NCI-H187 treated with DMSO at 0.1 percent for 48 hours (cell line): Measurements from ENCODE around the gene CRABP2.
A peak's percentile ranks its signal among the peaks of the same experiment; 100 is the strongest.

Experiments
- DNase-seq: peaks from one replicate; lab custom pipeline; 2025; lab: John Stamatoyannopoulos, UW

The CRABP2 gene

DNA sequence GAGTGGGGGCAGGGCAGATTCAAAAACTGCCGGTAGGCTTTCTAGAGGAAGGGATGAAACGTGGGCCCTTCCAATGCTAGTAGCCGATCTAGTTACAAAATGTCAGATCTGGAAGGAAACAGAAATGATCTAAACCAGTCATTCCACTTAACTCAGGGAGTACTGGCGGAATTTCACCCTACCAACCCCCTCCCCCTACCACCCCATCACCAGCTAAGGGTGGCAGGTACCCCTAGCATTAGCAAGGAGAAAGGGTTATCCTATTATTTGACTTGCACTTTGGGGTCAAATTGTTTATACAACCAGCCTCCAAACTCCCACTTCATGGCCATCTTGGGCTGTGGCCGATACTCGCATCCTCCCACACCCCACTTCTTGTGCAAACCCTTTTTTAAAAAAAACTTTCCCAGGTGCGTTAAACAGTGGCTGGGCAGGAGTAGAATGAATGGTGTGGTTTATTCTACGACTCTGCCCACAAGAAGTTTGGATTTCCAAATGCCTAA is 36.1 kb upstream of the CRABP2 start:
- DNase-seq, result no peak

DNA sequence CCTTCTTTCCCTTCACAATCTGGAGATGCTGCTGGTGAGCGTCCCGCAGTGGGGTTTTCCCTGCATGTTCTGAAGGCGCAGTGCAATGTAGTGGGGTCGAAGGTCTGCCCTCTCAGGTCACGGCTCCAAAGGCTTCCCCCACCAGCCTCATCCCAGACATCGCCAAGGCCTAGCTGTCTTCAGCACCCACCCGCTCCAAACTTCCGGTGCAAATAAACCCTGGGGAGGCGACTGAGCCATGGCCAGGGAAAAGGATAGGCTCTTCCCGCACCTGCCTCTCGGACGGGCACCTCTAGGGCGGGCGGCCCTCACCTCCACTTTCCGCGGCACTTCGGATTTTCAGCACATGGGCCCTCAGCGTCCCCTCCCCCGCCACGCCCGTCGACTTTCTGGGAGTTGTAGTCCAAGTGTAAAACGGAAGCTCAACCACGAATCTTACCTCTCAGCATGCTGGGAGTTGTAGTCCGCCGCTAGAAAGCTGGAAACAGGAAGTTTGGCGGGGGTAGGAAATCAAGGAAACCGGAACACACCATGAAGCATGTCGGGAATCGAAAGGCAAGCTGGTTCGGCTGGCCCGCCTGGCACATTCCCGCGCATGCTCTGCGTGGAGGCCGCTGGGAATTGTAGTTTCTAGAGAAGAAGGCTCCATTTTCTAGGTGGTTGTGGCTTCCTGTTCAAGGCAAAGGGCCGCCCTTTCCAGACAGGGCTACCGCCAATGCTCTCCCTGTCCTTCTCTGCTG is 35.5 kb upstream of the CRABP2 start, which contains the start of gene MRPL24:
MRPL24 (minus strand) TSS at position 348 of the 740 bp plus-strand sequence. CDS start 2,384 bp downstream, outside the sequence.
- DNase-seq, result peak; percentile 100

DNA sequence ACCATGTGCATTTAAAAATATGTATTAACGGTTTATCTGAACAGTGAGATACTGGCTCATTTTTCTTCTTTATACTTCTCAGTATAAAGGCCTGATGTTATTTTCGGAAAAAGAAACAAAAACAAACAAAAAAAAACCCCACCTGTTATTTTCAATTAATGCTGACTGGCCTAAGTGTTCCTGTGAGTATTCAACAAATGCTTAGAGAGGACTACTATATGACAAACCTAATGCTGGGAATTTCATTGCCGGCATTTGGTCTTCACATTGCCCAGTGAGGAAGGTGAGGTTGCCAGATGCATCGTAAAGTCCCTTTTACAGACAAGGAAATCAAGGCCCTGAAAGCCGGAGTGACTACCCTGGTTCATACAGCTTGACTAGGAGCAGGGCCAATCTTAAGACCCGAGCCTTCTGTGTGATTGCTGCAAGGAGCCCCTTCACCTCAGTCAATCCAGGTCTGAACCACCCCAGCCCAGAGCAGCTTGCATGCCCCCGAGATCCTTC is 34.9 kb upstream of the CRABP2 start:
- no peak for DNase-seq

DNA sequence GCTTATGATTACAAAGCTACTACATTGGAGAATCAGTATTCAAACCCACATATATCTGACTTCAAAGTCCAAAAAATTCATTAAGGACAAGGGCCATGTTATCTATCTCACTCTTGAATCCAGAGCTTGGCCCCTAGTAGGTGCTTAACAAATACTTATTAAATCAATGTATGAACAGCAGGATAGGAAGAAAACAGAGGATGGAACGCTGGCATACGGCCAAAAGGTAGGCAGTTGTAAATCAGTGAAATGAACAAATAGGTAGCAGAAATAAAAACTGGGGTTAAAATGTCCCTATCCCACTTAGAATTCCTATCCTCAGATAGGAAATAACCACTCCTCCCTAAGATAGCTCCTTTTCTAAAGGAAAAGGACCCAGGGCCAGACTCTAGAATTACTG is 33.5 kb upstream of the CRABP2 start:
- DNase-seq, result no peak

DNA sequence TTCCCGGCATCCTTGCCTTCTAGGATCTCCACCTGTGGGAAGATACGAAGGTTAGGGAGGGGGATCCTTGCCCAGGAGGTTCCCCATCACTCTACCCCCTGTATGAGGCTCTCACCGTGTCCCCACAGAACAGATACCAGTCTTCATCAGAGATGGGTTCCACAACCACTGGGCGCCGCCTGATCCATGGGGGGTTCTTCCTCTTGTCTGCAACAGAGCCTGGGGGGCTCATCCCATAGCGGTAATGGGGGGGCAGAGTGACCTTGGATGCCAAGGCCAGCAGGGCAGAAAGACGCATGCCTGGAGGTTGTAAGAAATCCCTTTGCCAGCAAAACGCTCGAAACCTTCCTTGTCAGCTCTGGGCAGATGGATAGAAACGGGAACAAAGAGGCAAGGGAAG is 33.0 kb upstream of the CRABP2 start:
- no peak for DNase-seq

DNA sequence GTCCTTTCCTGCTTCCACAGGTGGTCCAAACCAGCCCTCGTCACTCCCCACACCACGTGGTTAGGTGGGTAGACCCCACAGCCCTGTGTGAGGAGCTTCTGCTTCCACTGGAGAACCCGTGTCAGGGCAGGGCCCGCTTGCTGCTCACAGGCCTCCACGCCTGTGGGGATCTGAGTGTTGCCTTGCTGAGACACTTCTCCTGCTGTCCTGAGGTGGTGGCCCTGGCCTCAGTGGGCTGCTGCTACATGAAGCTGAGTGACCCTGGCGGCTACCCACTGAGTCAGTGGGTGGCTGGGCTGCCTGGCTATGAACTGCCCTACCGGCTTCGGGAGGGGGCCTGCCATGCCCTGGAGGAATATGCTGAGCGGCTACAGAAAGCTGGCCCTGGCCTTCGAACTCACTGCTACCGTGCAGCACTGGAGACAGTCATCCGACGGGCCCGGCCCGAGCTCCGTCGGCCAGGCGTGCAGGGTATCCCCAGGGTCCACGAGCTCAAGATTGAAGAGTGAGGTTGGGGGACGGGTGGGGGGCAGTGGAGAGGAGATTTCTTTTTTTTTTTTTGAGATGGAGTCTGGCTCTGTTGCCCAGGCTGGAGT is 28.7 kb upstream of the CRABP2 start:
- DNase-seq, result no peak

DNA sequence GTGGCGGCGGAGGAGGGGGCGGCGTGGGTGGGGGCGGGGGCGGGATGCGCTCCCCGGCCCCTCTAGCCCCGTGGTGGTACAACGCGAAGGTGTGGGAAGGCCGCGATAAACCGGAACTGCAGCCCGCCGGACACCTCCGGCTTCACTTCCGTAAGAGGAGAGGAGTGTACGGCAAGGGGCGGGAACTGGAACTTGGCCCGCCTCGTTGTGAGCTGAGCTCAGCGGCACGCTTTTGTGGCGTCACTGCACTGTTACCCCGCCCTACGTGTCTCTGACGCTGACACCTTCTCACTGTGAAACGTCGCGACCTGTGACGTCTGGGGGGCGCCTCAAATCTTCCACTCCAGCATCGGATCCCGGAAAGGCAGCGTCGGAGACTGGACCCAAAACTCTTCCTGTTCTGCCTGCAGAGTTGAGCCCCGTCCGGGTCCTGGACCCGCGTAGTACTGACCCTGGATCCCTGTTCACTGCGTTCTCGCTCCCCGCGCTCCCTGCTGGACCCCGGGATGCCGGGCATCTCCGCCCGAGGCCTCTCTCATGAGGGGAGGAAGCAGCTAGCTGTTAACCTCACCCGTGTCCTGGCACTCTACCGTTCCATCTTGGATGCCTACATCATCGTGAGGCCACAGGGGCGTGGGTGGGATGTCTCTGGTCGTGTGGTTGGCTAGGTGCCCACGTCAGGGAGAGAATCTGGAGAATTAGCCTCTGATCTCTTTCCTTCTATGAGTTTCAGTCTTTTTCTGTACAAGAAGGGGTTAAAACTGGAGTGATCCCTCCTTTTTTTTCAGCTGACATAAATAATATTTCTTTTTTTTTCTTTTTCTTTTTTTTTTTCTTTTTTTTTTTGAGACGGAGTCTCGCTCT is 23.4 kb upstream of the CRABP2 start, which contains the start of gene ISG20L2:
ISG20L2 (minus strand) TSS at position 168 of the 864 bp plus-strand sequence. CDS start 1,114 bp downstream, outside the sequence.
- peak; percentile 99 for DNase-seq

DNA sequence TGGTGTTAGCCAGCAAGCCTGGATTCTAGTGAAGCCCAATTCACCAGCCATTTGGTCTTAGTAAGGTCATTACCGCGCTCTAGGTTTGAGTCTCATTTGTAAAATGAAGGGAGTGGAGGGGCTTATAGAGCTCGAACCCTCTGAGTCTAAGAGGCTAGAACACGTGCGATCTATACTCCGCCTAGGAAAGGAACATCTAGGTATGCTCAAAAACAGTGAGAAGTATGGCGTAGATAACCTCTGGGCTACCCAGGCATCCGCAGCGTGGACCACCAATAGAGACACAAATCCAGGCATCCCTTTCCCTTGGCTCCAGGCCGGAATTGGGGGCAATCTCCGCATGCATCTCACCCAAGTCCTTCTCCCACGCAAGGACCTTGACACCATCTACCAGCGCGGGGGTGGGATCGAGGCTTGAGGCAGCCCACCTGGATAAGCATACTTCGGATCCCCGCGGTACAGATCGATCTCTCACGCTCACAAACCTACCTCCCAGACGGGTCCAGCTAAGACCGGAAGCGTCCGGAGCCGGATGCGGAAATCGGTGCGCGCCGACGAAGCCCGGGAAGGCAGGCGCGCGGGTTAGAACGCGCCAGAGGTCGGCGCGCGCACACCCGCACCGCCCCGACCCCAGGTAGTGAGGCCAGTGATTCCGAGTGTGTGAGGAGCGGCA is 22.7 kb upstream of the CRABP2 start, which contains the start of gene METTL25B:
METTL25B (plus strand) TSS at position 544 of the 673 bp plus-strand sequence. CDS start 636 bp downstream, outside the sequence.
- DNase-seq, result peak; percentile 82

DNA sequence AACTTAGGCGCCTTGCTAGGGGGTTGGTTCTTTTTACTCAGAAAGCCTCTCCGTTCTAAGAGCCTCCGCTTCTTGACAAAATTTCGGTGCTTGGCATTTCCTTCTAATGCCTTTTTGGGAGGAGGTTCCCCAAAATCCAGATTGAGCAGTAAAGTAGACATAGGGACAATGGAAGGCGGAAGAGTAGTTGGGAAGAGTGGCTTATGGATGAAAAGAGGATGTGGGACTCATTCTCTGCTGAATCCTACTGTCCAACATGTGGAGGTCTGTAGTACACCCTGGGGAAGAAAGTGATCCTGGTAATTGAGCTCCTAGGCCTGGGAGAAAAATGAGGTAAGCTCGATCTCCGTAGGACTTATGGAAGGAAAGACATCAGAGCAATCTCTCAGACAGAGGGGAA is 22.1 kb upstream of the CRABP2 start:
- no peak for DNase-seq

DNA sequence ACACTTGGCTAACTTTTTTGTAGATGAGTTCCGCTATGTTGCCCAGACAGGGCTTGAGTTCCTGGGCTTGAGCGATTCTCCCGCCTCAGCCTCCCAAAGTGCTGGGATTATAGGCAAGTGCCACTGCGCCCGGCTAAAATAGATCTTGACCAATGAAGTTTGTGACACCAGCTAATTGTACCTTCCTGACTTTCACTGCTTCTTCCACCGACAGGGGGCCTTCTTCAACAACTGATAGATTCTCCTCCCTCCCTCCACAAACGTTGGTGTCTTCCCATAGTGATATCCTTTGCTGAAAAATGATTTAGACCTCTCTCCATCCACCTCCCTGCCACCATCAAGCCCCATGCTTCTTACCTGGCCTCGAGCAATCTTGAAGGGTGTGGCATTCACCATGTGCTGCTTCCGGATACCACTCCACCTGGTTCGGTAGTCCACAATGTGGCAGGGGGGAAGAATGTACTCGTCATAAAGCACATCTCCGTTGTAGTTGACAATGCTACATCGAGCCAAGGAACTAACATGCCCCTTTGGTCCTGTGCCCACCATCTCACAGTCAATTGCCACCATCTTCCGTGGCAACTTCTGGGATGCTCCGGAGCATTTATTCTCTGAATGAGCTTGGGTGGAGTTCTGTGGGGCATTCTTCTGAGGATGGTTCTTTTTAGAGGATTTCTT is 21.3 kb upstream of the CRABP2 start:
- no peak for DNase-seq

DNA sequence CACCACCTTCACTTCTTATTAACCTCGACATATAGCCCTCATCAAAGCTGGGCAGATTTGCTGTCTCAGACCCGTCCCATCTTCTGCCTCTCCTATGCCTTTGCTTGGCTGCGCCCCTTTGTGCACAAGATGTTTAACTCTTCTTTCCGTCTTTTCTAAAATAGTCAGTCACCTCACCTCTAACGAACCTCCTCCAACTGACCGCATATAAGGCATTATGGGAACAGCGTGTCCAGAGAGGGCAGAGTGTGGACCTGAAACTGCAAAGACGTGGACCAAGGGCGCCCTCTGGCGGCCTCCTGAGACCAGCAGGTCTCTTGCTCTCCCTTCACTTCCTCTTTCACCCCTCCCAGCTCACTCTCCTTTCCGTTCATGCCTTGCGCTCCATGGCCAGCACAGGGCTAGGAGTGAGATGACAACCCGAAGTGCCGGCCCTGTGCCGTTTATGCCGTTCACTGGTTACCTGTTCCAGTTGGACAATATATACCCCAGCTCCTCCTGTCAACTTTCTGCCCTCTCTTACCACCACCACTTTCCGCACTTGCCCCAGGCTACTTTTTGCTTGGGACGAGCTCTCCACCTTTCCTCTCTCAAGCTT is 20.4 kb upstream of the CRABP2 start:
- peak; percentile 68 for DNase-seq

DNA sequence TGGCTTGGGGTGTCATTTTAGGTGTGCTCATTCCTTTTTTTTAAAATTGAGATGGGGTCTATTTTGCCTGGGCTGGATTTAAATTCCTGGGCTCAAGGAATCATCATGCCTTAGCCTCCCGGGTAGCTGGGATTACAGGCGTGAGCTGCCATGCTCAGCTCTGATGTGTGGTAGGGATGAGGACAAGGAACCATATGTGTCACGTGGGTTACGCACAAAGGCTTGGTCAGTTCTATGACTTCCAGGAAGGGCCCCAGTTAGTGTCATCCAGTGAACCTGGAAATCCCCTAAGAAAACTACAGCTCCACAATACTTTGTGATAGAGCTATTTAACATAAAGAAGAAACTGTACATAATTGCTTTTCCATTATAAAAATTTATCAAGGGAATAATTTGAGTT is 16.2 kb upstream of the CRABP2 start:
- no peak for DNase-seq

DNA sequence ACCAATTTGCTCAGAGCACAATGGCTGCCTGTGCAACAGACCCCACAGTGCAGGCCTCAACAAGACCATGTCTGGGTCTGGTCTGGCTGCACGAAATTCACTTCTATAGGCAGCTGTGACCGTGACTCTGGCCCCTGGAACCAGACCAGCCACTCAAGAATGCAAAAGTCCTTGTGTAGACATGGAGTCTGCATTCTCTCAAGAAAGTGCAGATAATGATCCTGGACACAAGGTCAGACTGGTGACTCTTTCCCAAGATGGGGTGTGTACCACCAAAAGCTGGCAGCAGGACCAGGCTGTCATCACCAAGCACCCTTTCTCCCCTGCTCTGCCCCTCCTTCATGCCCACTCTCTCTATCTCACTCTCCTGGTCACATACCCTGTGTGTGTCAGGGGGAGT is 15.7 kb upstream of the CRABP2 start:
- no peak for DNase-seq

DNA sequence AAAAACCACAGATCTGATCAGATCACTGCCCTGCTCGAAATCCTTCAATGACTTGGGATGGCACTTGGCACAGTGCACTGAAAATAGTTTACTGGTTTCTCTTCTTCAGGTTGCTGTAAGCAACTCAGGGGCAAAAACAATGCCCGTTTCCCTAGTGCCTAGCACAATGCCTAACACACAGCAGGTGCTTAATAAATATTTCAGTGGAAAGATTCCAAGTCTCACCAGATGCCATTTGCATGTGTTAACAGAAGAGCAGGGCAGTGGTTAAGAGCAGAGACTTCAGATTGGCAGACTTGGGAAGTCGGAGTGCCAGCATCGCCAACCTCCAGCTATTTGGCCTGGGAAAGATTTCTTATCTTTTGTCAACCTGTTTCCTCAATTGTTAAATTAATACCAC is 12.0 kb upstream of the CRABP2 start:
- no peak for DNase-seq

DNA sequence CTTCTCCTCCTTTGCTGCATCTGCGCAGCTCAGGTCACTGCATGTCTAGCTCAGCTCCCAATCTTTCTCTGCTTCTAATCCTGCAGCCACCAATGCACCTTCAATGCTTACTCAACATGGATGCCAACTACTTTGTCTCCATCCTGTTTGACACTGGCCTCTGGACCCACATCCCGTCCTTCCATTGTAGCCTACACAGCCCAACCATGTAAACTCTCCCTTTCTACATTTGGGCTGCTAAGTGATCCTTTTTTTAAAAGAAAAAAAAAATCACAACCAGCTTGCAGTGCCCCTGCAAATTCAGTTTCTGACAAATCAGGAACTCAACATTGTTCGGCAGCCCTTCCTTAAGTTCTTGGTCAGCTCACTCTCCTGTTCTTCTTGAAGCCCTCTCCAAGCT is 9.4 kb upstream of the CRABP2 start:
- no peak for DNase-seq

DNA sequence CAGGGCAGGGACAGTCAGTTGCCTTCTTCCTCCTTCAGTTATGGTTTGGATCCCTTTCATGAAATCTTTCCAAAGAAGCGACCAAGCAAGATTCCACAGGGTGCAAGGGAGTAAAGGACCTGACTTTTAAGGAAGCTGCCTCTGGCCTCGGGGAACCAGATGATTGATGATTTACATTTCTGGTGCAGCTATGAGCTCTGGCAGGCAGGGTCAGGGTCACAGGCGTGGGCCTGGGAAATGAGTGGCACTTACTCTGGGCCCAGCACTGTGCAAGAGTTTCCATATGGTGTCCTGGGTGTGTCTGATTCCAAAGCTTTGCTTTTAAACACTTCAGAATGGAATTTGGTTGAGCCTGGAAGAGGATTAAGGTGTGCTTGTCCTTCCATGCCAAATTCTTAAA is 7.2 kb upstream of the CRABP2 start:
- DNase-seq, result no peak

DNA sequence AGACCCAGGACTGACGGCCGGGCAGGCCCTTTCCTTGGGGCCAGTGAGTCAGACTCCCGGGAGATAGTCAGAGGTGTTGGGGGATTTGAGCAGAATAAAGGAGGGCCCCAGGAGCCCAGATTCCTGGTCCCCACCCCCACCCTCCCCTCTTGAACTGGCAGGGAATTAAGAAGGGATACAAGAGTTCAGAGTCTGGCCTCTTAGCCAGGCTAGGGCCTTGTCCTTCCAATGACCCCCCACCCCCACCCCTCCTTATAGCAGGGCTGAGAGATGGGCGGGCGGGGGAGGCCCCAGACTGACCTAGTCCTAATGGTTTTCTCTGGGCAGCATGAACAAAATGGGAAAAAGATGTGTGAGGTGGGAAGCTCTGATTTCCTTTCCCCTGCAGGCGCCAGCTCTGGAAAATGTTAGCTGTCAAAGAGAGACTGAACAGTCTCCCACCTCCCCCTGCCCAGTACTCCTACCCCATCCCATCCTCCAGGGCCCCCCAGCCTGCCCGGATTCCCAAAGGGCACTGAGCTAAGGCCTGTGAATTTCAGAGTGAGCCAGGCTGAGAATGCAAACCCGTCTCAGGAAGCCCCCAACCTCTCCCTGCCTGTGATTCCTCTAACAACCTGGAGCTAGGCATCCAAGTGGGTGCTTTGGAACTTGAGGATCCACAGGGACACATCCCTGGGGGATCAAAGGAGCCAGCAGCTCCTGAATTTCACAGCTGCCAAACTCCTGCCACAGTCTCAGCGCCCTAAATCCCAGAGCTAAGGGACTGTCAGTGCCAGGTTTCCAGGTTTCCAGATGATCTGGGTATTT is 5.8 kb upstream of the CRABP2 start:
- DNase-seq, result no peak

DNA sequence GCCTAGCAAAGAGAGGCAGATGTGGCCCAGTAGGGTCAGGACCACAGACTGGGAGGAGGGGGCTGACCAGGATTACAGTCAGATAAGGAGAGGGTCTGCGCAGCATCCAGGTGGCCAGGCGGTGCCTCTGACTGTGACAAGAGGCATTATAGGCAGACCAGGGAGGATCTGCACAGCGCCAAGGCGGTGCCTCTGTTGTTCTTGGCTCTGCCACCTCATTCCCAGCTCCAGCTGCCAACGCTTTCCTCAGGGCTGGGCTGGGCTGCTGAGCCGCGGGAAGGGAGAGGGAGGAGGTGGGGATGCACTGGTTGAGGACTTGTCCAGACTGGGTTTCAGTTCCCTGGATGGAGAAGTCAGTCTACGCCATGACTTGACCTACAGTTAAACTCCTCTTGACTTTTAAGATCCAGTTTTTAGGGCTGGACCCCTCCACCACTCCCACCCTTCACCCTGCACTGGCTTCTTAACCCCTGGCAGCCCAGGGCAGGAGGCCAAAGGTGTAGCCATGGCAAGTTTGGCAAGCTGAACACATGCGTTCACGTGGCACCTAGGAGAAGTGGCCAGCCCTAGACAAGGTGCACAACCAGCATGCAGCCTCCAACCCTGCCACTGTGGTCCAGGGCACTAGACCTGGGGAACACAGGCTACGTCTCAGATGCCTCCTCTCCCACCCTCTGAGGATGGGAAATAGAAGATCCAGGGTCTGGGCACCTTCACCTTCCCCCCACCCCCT is 4.5 kb upstream of the CRABP2 start:
- no peak for DNase-seq

DNA sequence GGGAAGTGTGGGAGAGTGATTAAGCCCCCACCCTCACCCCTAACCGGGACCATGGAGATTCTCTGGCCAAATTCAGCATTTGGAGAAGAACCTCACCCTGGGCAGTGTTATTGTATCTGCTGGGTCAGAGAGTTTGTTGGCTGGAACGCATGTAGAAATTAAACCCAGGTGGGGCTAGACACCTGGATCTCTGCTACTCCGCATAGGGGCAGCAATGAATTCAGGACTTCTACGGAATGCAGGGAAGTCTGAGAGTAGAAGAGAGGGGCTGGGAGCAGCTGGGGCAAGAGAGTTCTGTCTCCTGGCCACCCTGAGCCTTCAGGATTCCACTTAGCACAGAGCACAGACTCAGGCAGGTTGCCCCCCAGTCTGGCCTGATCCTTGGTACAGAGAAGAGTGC is 3.6 kb upstream of the CRABP2 start:
- DNase-seq, result no peak
